ENCODE measurements around the gene TDRD15.
"Not testable (repeated sequence)": the region's sequence is repeated elsewhere in the genome, so short reads cannot be mapped to it uniquely, and the experiment has no call there.

The TDRD15 gene

DNA sequence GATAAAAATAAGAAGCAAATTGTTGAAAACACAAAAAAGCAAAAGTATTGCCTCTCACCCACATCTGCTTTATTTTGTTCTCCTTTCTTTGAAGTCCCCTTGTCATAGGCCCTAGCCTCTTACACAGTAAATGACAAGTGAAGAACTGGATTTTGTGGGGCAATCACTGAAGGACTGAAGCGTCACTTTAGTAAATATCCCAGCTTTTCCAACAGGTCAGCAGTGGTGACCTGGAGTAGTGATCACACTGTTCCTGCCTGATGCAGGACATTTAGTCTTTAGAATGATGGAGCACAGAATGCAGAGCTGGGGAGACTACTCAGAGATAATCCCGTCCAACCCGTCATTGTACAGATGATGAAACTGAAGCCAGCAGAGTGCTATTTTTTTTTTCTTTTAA lies 28.1 kb upstream of the TDRD15 start:
- DNase-seq (ENCODE audit: low read depth): no peak
- no peak overlapping the region for H3K4me3 ChIP-seq (ENCODE audit: low read depth, low read length)
- TF ChIP-seq, protein P1, sequence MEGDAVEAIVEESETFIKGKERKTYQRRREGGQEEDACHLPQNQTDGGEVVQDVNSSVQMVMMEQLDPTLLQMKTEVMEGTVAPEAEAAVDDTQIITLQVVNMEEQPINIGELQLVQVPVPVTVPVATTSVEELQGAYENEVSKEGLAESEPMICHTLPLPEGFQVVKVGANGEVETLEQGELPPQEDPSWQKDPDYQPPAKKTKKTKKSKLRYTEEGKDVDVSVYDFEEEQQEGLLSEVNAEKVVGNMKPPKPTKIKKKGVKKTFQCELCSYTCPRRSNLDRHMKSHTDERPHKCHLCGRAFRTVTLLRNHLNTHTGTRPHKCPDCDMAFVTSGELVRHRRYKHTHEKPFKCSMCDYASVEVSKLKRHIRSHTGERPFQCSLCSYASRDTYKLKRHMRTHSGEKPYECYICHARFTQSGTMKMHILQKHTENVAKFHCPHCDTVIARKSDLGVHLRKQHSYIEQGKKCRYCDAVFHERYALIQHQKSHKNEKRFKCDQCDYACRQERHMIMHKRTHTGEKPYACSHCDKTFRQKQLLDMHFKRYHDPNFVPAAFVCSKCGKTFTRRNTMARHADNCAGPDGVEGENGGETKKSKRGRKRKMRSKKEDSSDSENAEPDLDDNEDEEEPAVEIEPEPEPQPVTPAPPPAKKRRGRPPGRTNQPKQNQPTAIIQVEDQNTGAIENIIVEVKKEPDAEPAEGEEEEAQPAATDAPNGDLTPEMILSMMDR (IDR thresholded peaks at IDR 0.05; ENCODE audit: control insufficient read depth, extremely low read depth, insufficient read depth): no peak

DNA sequence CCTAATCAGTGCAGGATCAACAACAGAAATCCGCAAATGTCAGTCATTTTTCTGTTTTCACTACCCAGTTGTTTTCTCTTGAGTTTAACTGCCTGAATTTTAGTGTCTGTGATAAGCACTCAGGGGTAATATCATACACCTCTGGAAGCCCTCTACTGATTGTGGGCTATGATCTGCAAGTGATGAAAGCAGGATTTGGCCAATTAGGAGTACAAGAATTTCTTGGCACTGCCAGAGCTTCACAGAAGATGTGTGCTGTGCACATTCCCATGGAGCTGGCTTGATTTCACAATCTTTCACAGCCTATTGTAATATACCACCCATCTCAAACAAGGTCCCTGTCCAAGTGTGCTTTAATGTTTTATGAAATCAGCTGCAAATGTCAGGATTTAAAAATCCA lies 27.3 kb upstream of the TDRD15 start:
- TF ChIP-seq, protein P1 (IDR thresholded peaks at IDR 0.05; ENCODE audit: control insufficient read depth, extremely low read depth, insufficient read depth): no peak
- no peak overlapping the region for H3K4me3 ChIP-seq (ENCODE audit: low read depth, low read length)
- DNase-seq (ENCODE audit: low read depth): no peak

DNA sequence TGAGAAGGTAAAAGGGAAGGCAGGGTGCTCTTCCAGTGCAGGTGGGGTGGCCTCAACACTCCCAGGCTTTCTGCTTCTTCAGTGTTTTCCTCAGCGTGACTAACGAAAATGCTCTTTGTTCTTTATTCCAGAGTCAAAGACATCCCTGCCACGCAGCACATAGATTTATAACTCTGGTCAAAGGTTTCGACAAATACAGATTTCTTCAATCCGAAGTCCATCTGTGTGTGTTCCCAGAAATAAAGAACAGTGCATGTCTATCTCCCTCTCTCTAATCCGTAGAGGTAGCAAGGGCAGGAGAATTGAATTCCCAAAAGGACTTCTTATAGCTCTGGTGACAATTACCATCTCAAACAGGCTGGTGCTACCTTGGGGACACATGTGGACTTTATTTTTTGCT lies 26.4 kb upstream of the TDRD15 start:
- no peak overlapping the region for H3K4me3 ChIP-seq (ENCODE audit: low read depth, low read length)
- TF ChIP-seq, protein P1 (IDR thresholded peaks at IDR 0.05; ENCODE audit: control insufficient read depth, extremely low read depth, insufficient read depth): no peak

DNA sequence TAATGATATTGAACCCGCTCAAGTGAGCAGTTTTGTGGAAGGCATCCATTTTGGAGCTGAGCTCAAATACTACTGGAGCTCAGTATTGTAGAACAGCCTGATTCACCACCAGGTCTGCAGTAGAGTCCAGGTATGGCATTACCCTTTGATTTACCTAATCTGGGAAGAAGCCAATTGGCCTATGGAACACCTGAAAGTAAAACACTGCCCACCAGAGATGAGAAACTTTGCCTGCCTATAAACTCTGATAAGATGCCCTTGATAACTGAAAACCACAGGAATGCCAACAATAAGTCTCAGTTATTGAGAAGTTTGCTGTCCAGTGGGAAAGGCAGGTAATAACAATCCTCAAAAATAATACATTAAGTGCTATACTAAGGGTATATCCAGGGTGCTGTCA lies 25.5 kb upstream of the TDRD15 start:
- TF ChIP-seq, protein P1 (IDR thresholded peaks at IDR 0.05; ENCODE audit: control insufficient read depth, extremely low read depth, insufficient read depth): no peak
- no peak for DNase-seq (ENCODE audit: low read depth)
- H3K4me3 ChIP-seq (ENCODE audit: low read depth, low read length): no peak overlapping the region

More for the DNA sequence above, 26.4 kb upstream of the TDRD15 start:
- DNase-seq (ENCODE audit: low read depth): no peak

DNA sequence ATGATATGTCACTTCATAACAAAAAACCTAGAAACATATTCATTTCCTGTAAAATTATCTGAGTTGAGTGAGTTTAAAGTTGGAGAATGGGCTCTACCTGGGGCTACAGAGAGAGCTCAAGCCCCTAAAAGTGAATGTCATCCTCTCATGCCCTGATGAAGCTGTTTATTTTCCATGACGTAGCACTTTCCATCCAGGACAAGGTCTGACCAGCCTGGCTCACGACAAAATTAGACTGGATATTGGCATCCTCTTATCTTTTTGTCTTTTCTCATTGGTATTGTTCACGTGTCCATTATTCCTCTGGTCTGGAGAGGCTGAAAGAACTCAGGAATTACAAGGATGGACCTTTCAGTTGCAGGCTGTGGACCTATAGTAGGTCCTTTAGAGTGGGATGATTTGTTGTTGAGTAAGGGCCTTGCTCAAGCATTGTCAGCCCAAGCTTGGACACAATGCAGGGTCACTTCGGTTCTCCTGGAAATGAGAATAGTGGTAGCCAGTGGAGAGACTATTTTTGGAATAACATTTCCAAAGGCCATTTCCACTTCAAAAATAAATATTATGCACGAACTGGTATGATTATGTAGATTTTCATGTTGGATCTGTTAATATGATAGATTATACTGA lies 24.4 kb upstream of the TDRD15 start:
- no peak for DNase-seq (ENCODE audit: low read depth)
- TF ChIP-seq, protein P1 (IDR thresholded peaks at IDR 0.05; ENCODE audit: control insufficient read depth, extremely low read depth, insufficient read depth): no peak
- no peak overlapping the region for H3K4me3 ChIP-seq (ENCODE audit: low read depth, low read length)

DNA sequence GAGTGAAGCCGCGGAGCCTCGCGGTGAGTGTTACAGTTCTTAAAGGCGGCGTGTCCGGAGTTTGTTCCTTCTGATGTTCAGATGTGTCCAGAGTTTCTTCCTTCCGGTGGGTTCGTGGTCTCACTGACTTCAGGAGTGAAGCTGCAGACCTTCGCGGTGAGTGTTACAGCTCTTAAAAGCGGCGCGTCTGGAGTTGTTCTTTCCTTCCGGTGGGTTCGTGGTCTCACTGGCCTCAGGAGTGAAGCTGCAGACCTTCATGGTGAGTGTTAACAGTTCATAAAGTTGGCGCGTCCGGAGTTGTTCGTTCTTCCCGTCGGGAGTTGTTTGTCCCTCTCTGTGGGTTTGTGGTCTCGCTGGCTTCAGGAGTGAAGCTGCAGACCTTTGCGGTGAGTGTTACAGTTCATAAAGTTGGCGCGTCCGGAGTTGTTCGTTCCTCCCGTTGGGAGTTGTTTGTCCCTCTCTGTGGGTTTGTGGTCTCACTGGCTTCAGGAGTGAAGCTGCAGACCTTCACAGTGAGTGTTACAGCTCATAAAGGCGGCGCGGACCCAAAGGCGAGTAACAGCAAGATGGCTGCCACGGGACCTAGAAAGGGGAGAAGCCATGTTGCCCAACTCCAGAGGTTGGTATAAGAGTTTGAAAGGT lies 22.1 kb upstream of the TDRD15 start:
- not testable (repeated sequence) for H3K4me3 ChIP-seq (ENCODE audit: low read depth, low read length); DNase-seq (ENCODE audit: low read depth)

DNA sequence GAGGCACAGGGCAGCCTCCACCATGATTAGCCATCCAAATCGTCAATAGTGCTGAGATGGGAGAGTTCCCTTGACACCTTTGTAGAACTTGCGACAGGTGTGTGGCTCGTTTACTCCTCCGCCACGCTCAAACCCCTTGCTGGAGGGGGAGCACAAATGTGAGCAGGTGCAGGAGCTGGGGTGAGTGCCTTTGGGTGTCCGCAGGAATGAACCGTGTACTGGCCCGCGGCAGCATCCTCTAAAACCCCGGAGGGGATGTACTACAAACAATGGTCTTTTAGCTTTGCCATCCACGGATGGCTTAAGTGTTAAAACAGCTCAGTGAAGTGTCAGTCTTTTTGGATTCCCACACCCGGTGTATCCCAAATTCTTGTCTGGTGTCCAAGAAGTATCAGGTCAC lies 21.4 kb upstream of the TDRD15 start:
- TF ChIP-seq, protein P1 (IDR thresholded peaks at IDR 0.05; ENCODE audit: control insufficient read depth, extremely low read depth, insufficient read depth): no peak
- H3K4me3 ChIP-seq (ENCODE audit: low read depth, low read length): no peak overlapping the region
- DNase-seq (ENCODE audit: low read depth): no peak

Measured in LNCaP clone FGC (cell line).